Activated CD4-positive, alpha-beta T cell treated with anti-CD3 and anti-CD28 coated beads for 24 hours (primary cell): ENCODE measurements around the gene CEND1.

Source experiments
- DNase-seq, 2 donors: peaks; one replicate each; pipeline ENCODE4 v3.0.0-alpha.2; 2020; ENCODE audit warnings: low read depth in 2 of 2

The CEND1 gene

GRCh38 chr11:827146-827896 lies 37.4 kb upstream of the CEND1 start:
- no peak for DNase-seq

GRCh38 chr11:826836-827145 lies 36.9 kb upstream of the CEND1 start:
- no peak for DNase-seq

- DNase-seq: no peak
These were observed 36.3 kb upstream of the CEND1 start for GRCh38 chr11:826227-826621.

- DNase-seq: no peak
These were observed 35.7 kb upstream of the CEND1 start for GRCh38 chr11:825366-826226.

GRCh38 chr11:824942-825341 lies 35.1 kb upstream of the CEND1 start:
- DNase-seq: no peak

GRCh38 chr11:824292-824880 lies 34.5 kb upstream of the CEND1 start:
- DNase-seq: no peak

GRCh38 chr11:823441-824291 lies 33.8 kb upstream of the CEND1 start:
- DNase-seq: no peak

GRCh38 chr11:821512-822371 lies 31.9 kb upstream of the CEND1 start:
- DNase-seq: no peak

- DNase-seq: no peak
These were observed 31.0 kb upstream of the CEND1 start for GRCh38 chr11:820655-821511.

GRCh38 chr11:819943-820649 lies 30.2 kb upstream of the CEND1 start:
- DNase-seq: peak; percentile 87 to 89

GRCh38 chr11:819129-819931 lies 29.4 kb upstream of the CEND1 start:
- peak; percentile 87 to 92 for DNase-seq

- no peak for DNase-seq
These were observed 28.7 kb upstream of the CEND1 start, which contains the start of gene PNPLA2 for GRCh38 chr11:818396-819128. TSS of gene PNPLA2 (plus strand) at chr11:818914. CDS start at chr11:819719, 805 bp downstream.

GRCh38 chr11:816433-816779 lies 26.5 kb upstream of the CEND1 start:
- DNase-seq: no peak

GRCh38 chr11:815675-816432 lies 26.0 kb upstream of the CEND1 start:
- no peak for DNase-seq

- DNase-seq: no peak
These were observed 23.7 kb upstream of the CEND1 start for GRCh38 chr11:813456-814096.

- no peak for DNase-seq
These were observed 23.2 kb upstream of the CEND1 start for GRCh38 chr11:813072-813455.

- no peak for DNase-seq
These were observed 22.5 kb upstream of the CEND1 start for GRCh38 chr11:812390-812789.
